Panc1 (cell line): ENCODE results near the gene CHCHD3. TPM values are rescaled to one million over a fixed set of nuclear protein-coding genes. Genes with fewer than 3 reads are reported as not detected.

Experiments used
- ATAC-seq: fragments of 200-7000 bp; cut with Tn5 transposase; 2 replicates; pipeline ENCODE4 v1.9.1; 2020; ENCODE audit warnings: mild to moderate bottlenecking, moderate library complexity
- BruUV-seq: library from RNA; stranded (reverse); fragments of 400-500 nt; replicated peaks from 2 replicates; lab custom pipeline; 2021; lab: Mats Ljungman, UMichigan
- CTCF ChIA-PET: fragments of 300-600 bp; sonication (Branson Sonifier 250); formaldehyde crosslinking; loops from one replicate; lab custom pipeline; 2022; ENCODE audit warnings: antibody characterized with exemption; lab: Charles Lee
- POLR2A ChIA-PET: fragments of 300-600 bp; sonication (Branson Sonifier 250); formaldehyde crosslinking; loops from one replicate; lab custom pipeline; 2022; ENCODE audit warnings: antibody characterized with exemption; lab: Charles Lee
- DNase-seq: peaks from one replicate; pipeline ENCODE4 v3.0.0-alpha.2; 2010; ENCODE audit warnings: low read depth, low spot score
- H3K27ac ChIP-seq: 2 replicates; pipeline ENCODE4 v1.5.1; 2011; ENCODE audit warnings: mild to moderate bottlenecking, low read length, inconsistent platforms
- H3K27me3 ChIP-seq: fragments of 200-500 bp; sonication (Bioruptor generic); 2 replicates; pipeline ENCODE4 v1.6.0; 2014; ENCODE audit warnings: low read length, inconsistent platforms; ENCODE audit not compliant: control insufficient read depth, insufficient read depth
- H3K36me3 ChIP-seq: fragments of 200-500 bp; sonication (Bioruptor generic); 2 replicates; pipeline ENCODE4 v1.5.1; 2014; ENCODE audit warnings: inconsistent platforms, mild to moderate bottlenecking, low read length, moderate library complexity; ENCODE audit not compliant: control insufficient read depth, insufficient read depth
- H3K4me1 ChIP-seq: 2 replicates; pipeline ENCODE4 v1.5.1; 2011; ENCODE audit warnings: inconsistent platforms, mild to moderate bottlenecking, low read length, moderate library complexity; ENCODE audit not compliant: control insufficient read depth, insufficient read depth
- H3K4me3 ChIP-seq, 2 experiments: 2 replicates each; pipeline ENCODE4 v1.5.1; 2011 to 2012; ENCODE audit warnings: low read depth in 2 of 2, low read length in 2 of 2, mild to moderate bottlenecking in 2 of 2, inconsistent platforms in 1 of 2, moderate library complexity in 1 of 2
- H3K9me3 ChIP-seq: fragments of 200-500 bp; sonication (Bioruptor generic); 2 replicates; pipeline ENCODE4 v1.5.1; 2014; ENCODE audit warnings: low read depth, mild to moderate bottlenecking, inconsistent platforms, low read length, moderate library complexity; ENCODE audit not compliant: control insufficient read depth, insufficient read depth
- CTCF ChIP-seq: fragments of 450-650 bp; IDR thresholded peaks from 2 replicates; pipeline ENCODE4 v1.5.1; 2017; ENCODE audit warnings: mild to moderate bottlenecking
- POLR2AphosphoS5 ChIP-seq: IDR thresholded peaks from 2 replicates; pipeline ENCODE4 v1.6.1; 2012; ENCODE audit warnings: mild to moderate bottlenecking, low read depth, low read length, moderate library complexity
- REST ChIP-seq, 2 experiments: IDR thresholded peaks; 2 replicates each; pipeline ENCODE4 v1.6.1; 2011 to 2012; ENCODE audit warnings: low read depth in 2 of 2, control low read depth in 1 of 2, low read length in 1 of 2, mild to moderate bottlenecking in 1 of 2, moderate library complexity in 1 of 2; ENCODE audit not compliant: insufficient read depth in 1 of 2
- SIN3A ChIP-seq: IDR thresholded peaks from 2 replicates; pipeline ENCODE4 v1.6.1; 2012; ENCODE audit warnings: low read depth, mild to moderate bottlenecking, low read length, moderate library complexity, borderline replicate concordance; ENCODE audit not compliant: insufficient read depth
- TCF7L2 ChIP-seq: IDR thresholded peaks from 2 replicates; pipeline ENCODE4 v1.6.1; 2011; ENCODE audit warnings: mild to moderate bottlenecking, low read depth, low read length, inconsistent platforms
- in situ Hi-C: cut with HindIII; loops from 2 replicates; pipeline ENCODE4 v1.10.0; 2016; ENCODE audit warnings: low sequenced_read_pairs, low pct_unique_long_range_greater_than_20kb
- intact Hi-C: fragments of 100-400 bp; cut with micrococcal nuclease; formaldehyde crosslinking; loops from one replicate; pipeline ENCODE4 v1.10.0; 2022; ENCODE audit not compliant: unreplicated experiment
- total RNA-seq: library from RNA; stranded (reverse); gene quantifications from one replicate; pipeline ENCODE4 v1.2.1, GENCODE V29; 2021; ENCODE audit not compliant: unreplicated experiment

The CHCHD3 gene
- total RNA-seq, 1 experiment from 2014 or later: 109 TPM

DNA sequence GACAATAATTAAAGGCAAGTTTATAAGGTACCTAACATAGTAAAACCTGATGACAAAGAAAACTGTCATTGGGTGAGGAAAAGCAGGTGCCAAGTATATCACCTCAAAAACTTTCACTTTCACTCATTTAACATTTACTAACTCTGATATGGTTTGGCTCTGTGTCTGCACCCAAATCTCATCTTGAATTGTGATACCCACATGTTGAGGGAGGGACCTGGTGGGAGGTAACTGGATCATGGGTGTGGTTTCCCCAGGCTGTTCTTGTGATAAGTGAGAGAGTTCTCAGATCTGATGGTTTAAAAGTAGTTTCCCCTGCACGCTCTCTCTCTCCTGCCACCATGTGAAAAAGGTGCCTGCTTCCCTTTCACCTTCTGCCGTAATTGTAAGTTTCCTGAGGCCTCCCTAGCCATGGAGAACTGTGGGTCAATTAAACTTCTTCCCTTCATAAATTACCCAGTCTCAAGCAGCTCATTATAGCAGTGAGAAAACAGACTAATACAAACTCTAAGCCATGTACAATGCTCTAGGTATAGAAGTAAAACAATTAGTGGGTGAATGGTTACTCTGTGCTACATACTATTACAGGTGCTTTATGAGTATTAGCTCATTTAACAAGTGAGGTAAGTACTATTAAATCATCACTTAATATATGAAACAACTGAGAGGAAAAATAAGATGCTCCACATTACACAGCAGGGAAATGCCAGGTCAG, 199.0 kb downstream of the CHCHD3 start:
- ChIA-PET CTCF (no interaction called here), POLR2A (no interaction called here)
- H3K9me3 ChIP-seq: no peaks in the 10 kb centered on the region
- H3K36me3 ChIP-seq: no peaks in the 10 kb centered on the region
- H3K27me3 ChIP-seq: no peaks in the 10 kb centered on the region
- no TSS peak for BruUV-seq
- ATAC-seq: no peak
- H3K4me3 ChIP-seq: no peak overlapping the region
- TF ChIP-seq TCF7L2: no peak
- no peak for TF ChIP-seq REST (IDR thresholded peaks at IDR 0.05; ENCODE audit: insufficient read depth in 1 of 2, low read depth in 2 of 2, low read length in 1 of 2)
- H3K4me1 ChIP-seq: no peaks in the 10 kb centered on the region
- in situ Hi-C loops: no loop called here
- H3K27ac ChIP-seq: no peak overlapping the region
- DNase-seq: no peak
- intact Hi-C loops: loop anchor here (5.0 kb wide), 1 partner anchor 1464 kb away; no protein-coding TSS in a partner anchor

DNA sequence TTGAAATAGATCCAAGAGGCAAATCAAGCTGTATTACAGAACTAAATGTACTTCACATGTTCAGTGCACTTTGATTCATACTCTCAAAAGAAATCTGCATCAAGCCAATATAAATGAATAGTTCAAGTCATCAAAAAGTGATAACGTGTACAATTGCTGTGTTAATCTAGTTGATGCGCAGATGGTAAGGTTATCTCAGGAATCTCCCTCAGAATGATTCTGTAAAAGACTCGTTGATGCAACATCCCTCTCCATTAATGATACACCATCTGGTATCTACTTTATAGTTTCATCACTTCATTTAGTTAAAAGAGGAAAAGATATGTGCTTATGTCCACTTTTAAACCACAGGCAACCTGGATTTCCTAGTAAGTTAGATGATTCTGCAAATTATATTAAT, 200.6 kb downstream of the CHCHD3 start:
- Histone ChIP-seq H3K27ac (no peak overlapping the region), H3K27me3 (no peaks in the 10 kb centered on the region), H3K9me3 (no peaks in the 10 kb centered on the region), H3K36me3 (no peaks in the 10 kb centered on the region), H3K4me1 (no peaks in the 10 kb centered on the region), H3K4me3 (no peak overlapping the region)
- ChIA-PET POLR2A (interaction anchor here (0.6 kb wide), 1 partner anchor 169 kb away, joined by 3 read pairs; no protein-coding TSS in a partner anchor), CTCF (no interaction called here)
- in situ Hi-C loops (no loop called here), intact Hi-C loops (loop anchor here (5.0 kb wide), 1 partner anchor 1466 kb away; no protein-coding TSS in a partner anchor)
- TF ChIP-seq POLR2AphosphoS5 (no peak), TCF7L2 (no peak), CTCF (no peak), SIN3A (no peak), REST (IDR thresholded peaks at IDR 0.05; ENCODE audit: insufficient read depth in 1 of 2, low read depth in 2 of 2, low read length in 1 of 2) (no peak)
- ATAC-seq (no peak), DNase-seq (no peak)
- BruUV-seq: no TSS peak
